HG03103 (cell line): ENCODE measurements around the gene TMEM17.
"Not testable (repeated sequence)": the region's sequence is repeated elsewhere in the genome, so short reads cannot be mapped to it uniquely, and the experiment has no call there.

Source experiments
- ATAC-seq: cut with Tn5 transposase; IDR thresholded peaks from one replicate; pipeline ENCODE4 v1.9.1; 2021; ENCODE audit warnings: low read depth; ENCODE audit not compliant: unreplicated experiment

The TMEM17 gene

GRCh38 chr2:62505750-62506420 lies at the start of gene TMEM17:
TMEM17 (minus strand) TSS chr2:62506195; CDS start chr2:62506129, 66 bp downstream.
- peak; percentile 71 for ATAC-seq

GRCh38 chr2:62554440-62554839 lies 48.4 kb upstream of the TMEM17 start:
- ATAC-seq, result no peak

- ATAC-seq, result no peak
Measured at GRCh38 chr2:62550461-62550860, 44.5 kb upstream of the TMEM17 start.

GRCh38 chr2:62547854-62548253 lies 41.9 kb upstream of the TMEM17 start:
- ATAC-seq, result no peak

GRCh38 chr2:62545261-62545660 lies 39.3 kb upstream of the TMEM17 start:
- no peak for ATAC-seq

GRCh38 chr2:62540408-62541168 lies 34.6 kb upstream of the TMEM17 start:
- ATAC-seq, result no peak

GRCh38 chr2:62539606-62540407 lies 33.8 kb upstream of the TMEM17 start:
- ATAC-seq, result no peak

GRCh38 chr2:62538756-62539155 lies 32.8 kb upstream of the TMEM17 start:
- ATAC-seq, result no peak

GRCh38 chr2:62537814-62538213 lies 31.8 kb upstream of the TMEM17 start:
- ATAC-seq, result no peak

GRCh38 chr2:62536873-62537547 lies 31.0 kb upstream of the TMEM17 start:
- ATAC-seq, result no peak

- not testable (repeated sequence) for ATAC-seq
Measured at GRCh38 chr2:62535521-62535920, 29.5 kb upstream of the TMEM17 start.

- no peak for ATAC-seq
Measured at GRCh38 chr2:62531594-62531993, 25.6 kb upstream of the TMEM17 start.

GRCh38 chr2:62529758-62530157 lies 23.8 kb upstream of the TMEM17 start:
- no peak for ATAC-seq

GRCh38 chr2:62527478-62528210 lies 21.6 kb upstream of the TMEM17 start:
- ATAC-seq, result no peak

- no peak for ATAC-seq
Measured at GRCh38 chr2:62526531-62527381, 20.8 kb upstream of the TMEM17 start.

GRCh38 chr2:62525549-62526269 lies 19.7 kb upstream of the TMEM17 start:
- no peak for ATAC-seq

- no peak for ATAC-seq
Measured at GRCh38 chr2:62524293-62524941, 18.4 kb upstream of the TMEM17 start.

- not testable (repeated sequence) for ATAC-seq
Measured at GRCh38 chr2:62521061-62521460, 15.1 kb upstream of the TMEM17 start.
